Tongue (tissue), 2 donors: Measurements from ENCODE around the gene CYYR1. TPM values are rescaled to one million over a fixed set of nuclear protein-coding genes. Genes with fewer than 3 reads are reported as not detected.
"Not testable (repeated sequence)": the region's sequence is repeated elsewhere in the genome, so short reads cannot be mapped to it uniquely, and the experiment has no call there.

Experiments
- DNase-seq: peaks from one replicate; pipeline ENCODE4 v3.0.0-alpha.2; 2015
- total RNA-seq: library from RNA; depleted of rRNA; stranded (reverse); fragments of >200 nt; gene quantifications from one replicate; pipeline ENCODE4 v1.2.3, GENCODE V29; 2014

The CYYR1 gene
- total RNA-seq, 1 donor from 2014 or later = 12.6 TPM

- DNase-seq = no peak
These were observed 83.3 kb downstream of the CYYR1 start for GRCh38 chr21:26489781-26490180.

- DNase-seq = no peak
These were observed 85.1 kb downstream of the CYYR1 start for GRCh38 chr21:26487981-26488480.

GRCh38 chr21:26473471-26473870 lies 99.6 kb downstream of the CYYR1 start:
- no peak for DNase-seq

DNA sequence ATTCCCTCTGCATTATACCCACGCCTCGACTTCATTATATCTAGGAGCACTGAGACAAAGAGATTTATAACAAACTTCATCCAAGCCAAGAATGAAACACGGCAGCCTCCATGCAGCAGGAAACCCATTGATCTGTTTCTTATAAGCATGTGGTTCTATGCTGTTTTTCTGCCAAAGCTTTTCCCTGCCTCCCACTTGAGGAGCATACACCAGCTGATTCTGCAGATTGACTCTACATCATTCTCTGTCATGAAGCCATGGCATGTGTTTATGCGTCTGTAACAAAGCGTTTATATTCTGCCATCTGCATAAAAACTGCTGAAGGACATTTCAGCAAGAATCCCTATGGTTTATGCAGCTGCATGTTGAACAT lies 102.0 kb downstream of the CYYR1 start:
- peak; percentile 22 for DNase-seq

DNA sequence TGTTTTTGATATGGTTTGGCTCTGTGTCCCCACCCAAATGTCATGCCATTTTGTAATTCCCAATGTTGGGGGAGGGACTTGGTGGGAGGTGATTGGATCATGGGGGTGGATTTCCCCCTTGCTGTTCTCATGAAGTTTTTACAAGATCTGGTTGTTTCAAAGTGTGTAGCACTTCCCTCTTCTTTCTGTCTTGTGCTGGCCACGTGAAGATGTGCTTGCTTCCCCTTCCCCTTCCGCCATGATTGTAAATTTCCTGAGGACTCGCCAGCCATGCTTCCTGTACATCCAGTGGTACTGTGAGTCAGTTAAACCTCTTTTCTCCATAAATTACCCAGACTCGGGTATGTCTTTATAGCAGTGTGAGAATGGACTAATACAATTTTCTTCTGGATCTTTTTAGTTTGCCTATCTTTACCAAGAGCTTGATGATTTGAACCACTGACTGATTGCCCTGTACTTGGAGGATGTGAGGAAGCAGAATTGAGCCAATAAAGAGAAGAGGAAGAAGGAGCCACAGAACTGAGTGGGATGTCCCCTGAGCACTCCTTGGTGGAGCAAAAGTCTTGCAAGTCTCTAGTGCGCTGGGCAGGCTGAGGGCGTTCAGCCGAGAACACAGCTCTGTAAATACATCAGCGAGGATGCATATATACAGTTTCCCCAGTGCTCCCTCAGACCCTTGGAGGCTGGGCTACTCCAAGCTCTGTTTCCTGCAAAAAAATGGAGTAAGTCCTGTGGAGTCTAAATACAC lies 102.6 kb downstream of the CYYR1 start:
- DNase-seq = no peak

DNA sequence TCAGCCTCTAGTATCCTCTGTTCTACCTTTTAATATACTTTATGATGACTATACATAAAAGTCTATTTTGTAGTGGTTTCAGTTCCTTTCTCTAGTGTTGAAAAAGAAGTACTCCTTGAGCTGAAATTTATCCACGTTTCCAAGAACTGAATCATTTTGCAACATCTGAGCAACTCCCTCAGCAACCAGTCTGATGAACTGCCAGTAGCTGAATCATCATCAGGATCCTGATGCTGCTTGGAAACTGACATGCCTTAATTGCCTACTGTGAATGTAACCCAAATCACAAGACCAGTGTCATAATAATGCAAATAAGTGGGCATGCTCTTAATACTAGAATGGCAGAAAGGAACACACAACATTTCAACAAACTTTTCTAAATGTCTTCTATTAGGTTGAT lies 103.3 kb downstream of the CYYR1 start:
- peak; percentile 45 for DNase-seq

- peak; percentile 5 for DNase-seq
These were observed 107.2 kb downstream of the CYYR1 start for GRCh38 chr21:26465916-26466315.

DNA sequence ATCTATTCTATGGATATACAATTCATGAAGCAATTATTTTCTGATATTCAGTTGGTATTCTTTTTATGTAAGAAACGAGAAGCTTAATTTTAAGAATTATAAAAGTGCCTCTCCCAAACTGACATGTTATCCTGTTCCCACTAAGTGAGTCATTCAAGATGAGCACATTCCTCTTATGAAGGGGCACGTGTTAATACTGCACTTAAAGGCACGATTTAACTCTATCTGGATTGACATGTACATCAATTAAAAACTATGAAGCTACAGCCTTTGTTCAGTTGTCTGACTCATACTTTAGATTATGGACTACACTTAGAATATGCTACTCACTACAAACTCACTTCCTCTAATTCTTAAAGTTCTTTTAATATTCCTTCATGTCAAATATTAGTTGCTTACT lies 111.6 kb downstream of the CYYR1 start:
- no peak for DNase-seq

- DNase-seq = no peak
These were observed 112.5 kb downstream of the CYYR1 start for GRCh38 chr21:26460621-26461020.

GRCh38 chr21:26458854-26459253 lies 114.2 kb downstream of the CYYR1 start:
- DNase-seq = not testable (repeated sequence)

- no peak for DNase-seq
These were observed 115.3 kb downstream of the CYYR1 start for GRCh38 chr21:26457817-26458216.

- DNase-seq = no peak
These were observed 119.8 kb downstream of the CYYR1 start for GRCh38 chr21:26453267-26453666.

DNA sequence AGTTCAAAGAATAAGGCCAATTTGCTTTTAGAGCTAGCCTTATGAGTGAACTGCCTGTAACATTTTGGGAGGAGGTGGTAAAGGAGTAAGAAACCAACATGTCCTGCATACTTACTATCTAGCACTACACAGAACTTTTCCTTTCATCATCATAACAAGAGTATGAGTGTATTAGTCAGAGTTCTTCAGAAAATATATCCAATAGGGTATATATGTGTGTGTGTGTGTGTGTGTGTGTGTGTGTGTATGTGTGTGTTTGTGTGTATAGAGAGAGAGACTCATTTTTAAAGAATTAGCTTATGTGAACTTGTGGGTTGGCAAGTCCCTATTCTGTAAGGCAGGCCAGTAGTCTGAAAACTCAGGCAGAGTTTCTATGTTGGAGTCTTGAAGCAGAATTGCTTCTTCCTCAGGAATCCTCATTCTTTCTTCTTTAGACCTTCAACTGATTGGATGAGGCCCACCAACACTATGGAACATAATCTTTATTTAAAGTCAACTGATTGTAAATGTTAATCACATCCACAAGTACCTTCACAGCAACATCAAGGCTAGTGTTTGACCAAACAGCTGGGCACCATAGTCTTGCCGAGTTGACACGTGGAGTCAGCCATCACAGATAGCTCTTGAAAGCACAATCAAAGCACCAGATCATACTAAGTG lies 121.9 kb downstream of the CYYR1 start:
- no peak for DNase-seq

DNA sequence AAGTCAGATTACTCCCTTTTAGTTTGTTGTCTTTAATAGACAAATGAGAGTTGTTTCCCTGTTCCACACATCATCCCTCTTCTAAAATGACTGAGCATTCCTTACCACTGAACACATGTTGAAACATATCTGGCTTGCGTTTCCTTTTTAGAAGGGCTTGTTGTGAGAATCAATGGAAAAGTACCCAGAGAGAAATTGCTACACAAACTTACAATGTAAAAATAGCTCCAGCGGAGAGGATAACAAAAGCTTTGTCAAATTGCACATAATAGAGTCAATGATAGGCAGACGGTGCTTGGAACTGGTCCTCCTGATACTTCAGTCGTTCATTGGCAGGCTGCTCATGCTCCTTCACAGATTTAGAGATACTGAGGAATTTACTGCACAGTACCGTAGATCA lies 123.9 kb downstream of the CYYR1 start:
- DNase-seq = peak; percentile 65

GRCh38 chr21:26448751-26449150 lies 124.3 kb downstream of the CYYR1 start:
- no peak for DNase-seq

- DNase-seq = peak; percentile 31
These were observed 125.1 kb downstream of the CYYR1 start for GRCh38 chr21:26447932-26448475.

DNA sequence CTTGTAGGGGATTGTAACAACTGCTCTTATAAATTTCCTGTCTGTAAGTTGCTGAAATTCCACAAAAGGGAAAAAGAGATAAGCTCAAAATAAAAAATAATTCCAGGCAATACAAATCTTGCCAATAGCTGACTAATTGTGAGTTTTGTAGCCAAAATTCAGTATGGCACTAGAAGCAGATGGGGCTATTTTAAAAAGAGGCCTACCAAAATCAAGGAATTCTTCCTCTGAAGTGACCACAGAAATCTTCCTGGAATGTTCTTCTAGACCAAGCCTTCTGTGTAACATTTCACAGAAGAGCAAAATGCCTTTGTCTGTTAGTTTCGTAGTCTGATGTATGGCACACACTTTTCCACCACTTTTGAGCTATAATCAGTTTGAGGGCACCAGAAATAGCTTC lies 127.6 kb downstream of the CYYR1 start:
- no peak for DNase-seq

DNA sequence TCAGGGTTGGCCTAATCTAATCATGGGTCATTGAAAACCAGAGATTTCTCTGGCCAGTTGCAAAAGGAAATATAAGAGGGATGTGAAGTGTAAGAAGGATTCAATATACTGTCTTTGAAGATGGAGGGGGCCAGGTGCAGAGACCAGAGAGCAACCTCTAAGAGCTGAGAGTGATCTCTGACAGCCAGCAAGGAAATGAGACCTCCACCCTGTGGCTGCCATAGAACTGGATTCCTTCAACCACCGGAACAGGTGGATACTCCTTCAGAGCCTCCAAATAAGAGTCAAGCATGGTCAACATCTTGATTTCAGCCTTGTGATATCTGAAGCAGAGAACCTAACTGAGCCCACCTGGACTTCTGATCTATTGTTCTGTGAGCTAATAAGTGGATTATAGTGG lies 128.4 kb downstream of the CYYR1 start:
- no peak for DNase-seq

- no peak for DNase-seq
These were observed 129.2 kb downstream of the CYYR1 start for GRCh38 chr21:26443867-26444266.

DNA sequence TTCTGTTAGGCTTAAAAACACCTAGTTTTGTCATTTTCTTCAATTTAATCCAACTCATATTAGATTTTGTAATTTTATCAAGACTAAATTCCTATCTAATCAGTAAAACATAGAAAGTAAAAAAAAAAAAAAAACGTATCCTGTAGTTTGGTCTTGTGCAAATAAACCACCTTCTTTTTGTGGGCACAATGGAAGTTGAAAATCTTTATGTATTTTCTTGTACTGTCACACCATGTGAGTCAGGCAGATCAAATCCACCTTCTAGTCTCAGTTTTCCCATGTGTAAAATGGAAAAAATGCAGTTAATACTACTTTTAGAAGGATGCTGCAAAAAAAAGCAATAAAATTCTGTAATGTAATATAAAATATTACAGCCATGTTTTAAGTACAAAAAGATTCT lies 129.8 kb downstream of the CYYR1 start:
- no peak for DNase-seq

DNA sequence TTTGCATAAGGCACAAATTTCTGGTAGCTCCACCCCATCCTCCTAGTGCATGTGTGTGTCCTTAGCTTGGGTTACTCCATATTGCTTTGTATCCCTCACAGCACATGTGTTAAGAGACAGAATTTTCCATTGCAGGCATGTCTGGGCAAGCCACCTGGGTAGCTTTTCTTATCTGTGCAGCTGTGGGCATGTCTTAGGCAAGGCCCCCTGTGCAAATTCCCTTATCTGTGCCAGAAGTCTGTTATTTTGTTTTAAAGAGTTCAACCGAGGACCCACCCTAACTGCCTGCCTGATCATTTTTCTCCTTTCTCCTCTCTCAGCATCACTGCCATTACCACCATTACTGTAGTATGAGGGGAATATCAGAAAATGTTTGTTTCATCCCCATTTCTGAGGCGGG lies 131.9 kb downstream of the CYYR1 start:
- DNase-seq = no peak

GRCh38 chr21:26438976-26439375 lies 134.1 kb downstream of the CYYR1 start:
- no peak for DNase-seq

DNA sequence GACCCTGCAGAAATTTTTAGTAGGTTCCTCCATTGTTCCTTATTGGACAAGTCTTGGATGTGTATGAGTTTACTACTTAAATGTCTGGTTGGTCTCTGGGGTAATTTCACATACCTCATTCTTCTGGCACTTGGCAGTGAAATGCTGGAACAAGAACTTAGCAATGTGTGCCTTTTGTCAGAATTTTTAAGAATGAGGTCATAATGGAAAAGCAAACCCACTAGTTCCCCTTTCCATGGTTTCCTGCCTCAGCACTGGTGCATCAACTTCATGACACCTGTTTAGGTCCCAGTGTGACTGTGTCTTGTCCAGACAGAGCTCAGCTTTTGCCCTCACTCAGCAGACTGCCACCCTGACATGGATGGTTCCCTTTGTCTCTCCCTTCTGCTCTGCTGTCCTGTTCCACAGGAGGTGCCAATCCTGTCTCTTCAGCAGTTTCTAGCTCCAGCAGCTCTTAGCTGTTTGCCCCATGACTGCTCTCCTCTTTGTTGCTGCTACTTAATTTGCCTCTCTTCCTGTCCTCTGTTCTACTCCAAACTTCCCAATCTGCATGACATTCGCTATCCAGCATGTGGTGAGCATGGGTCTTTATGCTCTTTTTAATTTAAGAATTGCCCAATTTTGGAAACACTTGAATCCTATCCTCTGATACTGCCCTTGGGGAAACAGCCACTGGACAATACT lies 135.6 kb downstream of the CYYR1 start:
- no peak for DNase-seq
